ENCODE measurements around the gene LRRC17.

- TF ChIP-seq CTCF (IDR thresholded peaks at IDR 0.05; ENCODE audit: low read length) (no peak), EZH2 (IDR thresholded peaks at IDR 0.05; ENCODE audit: borderline replicate concordance, low read length) (no peak)
Observed at GRCh38 chr7:102944241-102944640, 31.4 kb downstream of the LRRC17 start.
